Type B pancreatic cell (in vitro differentiated cells): ENCODE measurements around the gene MIR17HG. TPM values are rescaled to one million over a fixed set of nuclear protein-coding genes. Genes with fewer than 3 reads are reported as not detected.
A peak's percentile ranks its signal among the peaks of the same experiment; 100 is the strongest.

Source experiments
- DNase-seq: peaks from one replicate; pipeline ENCODE4 v3.0.0; 2021; ENCODE audit warnings: mixed read lengths; ENCODE audit not compliant: unreplicated experiment; ENCODE audit errors: extremely low spot score
- H3K27ac Mint-ChIP-seq: 2 replicates; pipeline ENCODE4 v1.8.0; 2021; ENCODE audit warnings: mild to moderate bottlenecking, mixed read lengths
- H3K27me3 Mint-ChIP-seq: 2 replicates; pipeline ENCODE4 v1.8.0; 2021; ENCODE audit warnings: mixed read lengths
- H3K36me3 Mint-ChIP-seq: 2 replicates; pipeline ENCODE4 v1.8.0; 2021; ENCODE audit warnings: mixed read lengths
- H3K4me1 Mint-ChIP-seq: one replicate; pipeline ENCODE4 v1.8.0; 2021; ENCODE audit warnings: mixed read lengths; ENCODE audit not compliant: unreplicated experiment
- H3K4me3 Mint-ChIP-seq: 2 replicates; pipeline ENCODE4 v1.8.0; 2021; ENCODE audit warnings: mild to moderate bottlenecking, mixed read lengths
- H3K9me3 Mint-ChIP-seq: 2 replicates; pipeline ENCODE4 v1.8.0; 2021; ENCODE audit warnings: mixed read lengths
- CTCF ChIP-seq: fragments of 200-600 bp; sonication (generic); conservative IDR thresholded peaks from 2 replicates; pipeline ENCODE4 v1.5.0; 2021; ENCODE audit warnings: antibody characterized with exemption, mild to moderate bottlenecking
- long read RNA-seq: library from polyadenylated mRNA; unstranded; transcript quantifications from one replicate; pipeline ENCODE4 v2.0.0, GENCODE V29; 2020
- total RNA-seq: library from RNA; stranded (reverse); gene quantifications from 2 replicates; pipeline ENCODE4 v1.2.1, GENCODE V29; 2021; ENCODE audit warnings: low replicate concordance

MIR17HG gene
- 5.3 and 21.8 TPM in 2 replicates for total RNA-seq
- long read RNA-seq, partial matches to known transcripts: 0 of 1 reads
- long read RNA-seq, other reads (novel, unspliced or antisense): 1 of 1 reads

GRCh38 chr13:91347202-91347995 lies at the start of gene MIR17HG:
Gene MIR17HG, plus strand, starts transcription at chr13:91347687.
- Mint-ChIP-seq H3K9me3 (no peaks in the 10 kb centered on the region), H3K27me3 (peaks cover 15% of the 10 kb centered on the region), H3K4me1 (peaks cover 32% of the 10 kb centered on the region), H3K36me3 (peaks cover 28% of the 10 kb centered on the region), H3K4me3 (peak within 1 kb of the TSS; percentile 97), H3K27ac (peak within 1 kb of the TSS; percentile 96)
- TF ChIP-seq CTCF: peak; percentile 5
- peak; percentile 91 for DNase-seq

GRCh38 chr13:91298060-91298459 lies 49.4 kb upstream of the MIR17HG start:
- Mint-ChIP-seq H3K27me3 (peaks cover 2% of the 10 kb centered on the region), H3K4me1 (no peaks in the 10 kb centered on the region), H3K27ac (no peak overlapping the region), H3K9me3 (no peaks in the 10 kb centered on the region), H3K4me3 (no peak overlapping the region), H3K36me3 (no peaks in the 10 kb centered on the region)
- TF ChIP-seq CTCF: no peak
- no peak for DNase-seq

DNA sequence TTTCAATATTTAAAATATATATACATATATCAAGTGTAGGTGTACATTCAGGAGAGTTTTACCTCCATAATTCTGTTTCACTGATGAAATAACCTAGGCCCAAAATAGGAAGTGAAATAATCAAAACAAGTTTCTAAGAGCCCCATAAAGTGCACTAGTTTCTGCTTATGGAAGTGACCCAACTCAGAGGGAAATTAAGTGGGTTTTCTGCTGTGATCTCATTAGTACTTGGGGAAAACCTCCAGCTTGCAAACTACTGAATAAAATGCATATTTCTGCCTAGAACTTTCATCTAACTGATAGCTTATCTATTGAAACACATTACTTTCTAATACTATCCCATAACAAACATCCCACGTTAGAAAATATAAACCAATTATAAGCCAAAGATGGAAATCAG lies 45.4 kb upstream of the MIR17HG start:
- H3K27me3 Mint-ChIP-seq: no peaks in the 10 kb centered on the region
- H3K27ac Mint-ChIP-seq: no peak overlapping the region
- H3K9me3 Mint-ChIP-seq: no peaks in the 10 kb centered on the region
- no peak for DNase-seq
- H3K4me3 Mint-ChIP-seq: no peak overlapping the region
- H3K4me1 Mint-ChIP-seq: no peaks in the 10 kb centered on the region
- no peak for TF ChIP-seq CTCF
- H3K36me3 Mint-ChIP-seq: no peaks in the 10 kb centered on the region

DNA sequence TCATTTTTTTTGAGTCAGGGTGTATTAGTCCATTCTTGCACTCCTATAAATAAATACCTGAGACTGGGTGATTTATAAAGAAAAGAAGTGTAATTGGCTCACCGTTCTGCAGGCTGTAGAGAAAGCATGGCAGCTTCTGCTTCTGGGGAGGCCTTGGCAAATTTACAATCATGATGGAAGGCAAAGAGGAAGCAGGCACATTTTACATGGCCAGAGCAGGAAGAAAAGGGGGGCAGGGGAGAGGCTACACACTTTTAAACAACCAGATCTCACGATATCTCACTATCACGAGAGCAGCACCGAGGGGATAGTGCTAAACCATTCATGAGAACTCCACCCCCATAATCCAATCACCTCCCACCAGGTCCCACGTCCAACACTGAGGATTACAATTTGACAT lies 44.5 kb upstream of the MIR17HG start:
- Mint-ChIP-seq H3K36me3 (no peaks in the 10 kb centered on the region), H3K27me3 (no peaks in the 10 kb centered on the region), H3K4me1 (no peaks in the 10 kb centered on the region), H3K4me3 (no peak overlapping the region), H3K27ac (no peak overlapping the region), H3K9me3 (no peaks in the 10 kb centered on the region)
- no peak for DNase-seq
- TF ChIP-seq CTCF: no peak

- H3K36me3 Mint-ChIP-seq: no peaks in the 10 kb centered on the region
- H3K27ac Mint-ChIP-seq: no peak overlapping the region
- H3K4me1 Mint-ChIP-seq: no peaks in the 10 kb centered on the region
- no peak for DNase-seq
- TF ChIP-seq CTCF: no peak
- no peaks in the 10 kb centered on the region for H3K9me3 Mint-ChIP-seq
- H3K27me3 Mint-ChIP-seq: no peaks in the 10 kb centered on the region
- no peak overlapping the region for H3K4me3 Mint-ChIP-seq
Measured at GRCh38 chr13:91304741-91305140, 42.7 kb upstream of the MIR17HG start.
